HL-60 (cell line): Measurements from ENCODE around the gene SHC1.

Experiments used
- DNase-seq, 2 experiments: peaks; one replicate each; pipeline ENCODE4 v3.0.0-alpha.2; 2010 to 2020; ENCODE audit warnings: low read depth in 1 of 2, low spot score in 1 of 2
- H3K27ac ChIP-seq: fragments of 250-450 bp; sonication (Bioruptor Pico); replicated peaks from 2 replicates; pipeline ENCODE4 v1.5.1; 2020; ENCODE audit warnings: mild to moderate bottlenecking, moderate library complexity
- H3K27me3 ChIP-seq: fragments of 250-450 bp; sonication (Bioruptor Pico); 2 replicates; pipeline ENCODE4 v1.5.1; 2021; ENCODE audit warnings: mild to moderate bottlenecking, moderate library complexity; ENCODE audit not compliant: insufficient read depth, poor library complexity, severe bottlenecking
- H3K4me3 ChIP-seq: replicated peaks from 2 replicates; pipeline ENCODE4 v1.5.1; 2011; ENCODE audit warnings: mild to moderate bottlenecking, control low read depth, low read length; ENCODE audit not compliant: insufficient read depth
- GABPA ChIP-seq: IDR thresholded peaks from 2 replicates; pipeline ENCODE4 v1.6.1; 2012; ENCODE audit warnings: low read depth
- POLR2AphosphoS5 ChIP-seq: IDR thresholded peaks from 2 replicates; pipeline ENCODE4 v1.6.1; 2012; ENCODE audit warnings: low read depth
- SPI1 ChIP-seq: IDR thresholded peaks from 2 replicates; pipeline ENCODE4 v1.6.1; 2012; ENCODE audit warnings: low read depth, mild to moderate bottlenecking, borderline replicate concordance
- TF ChIP-seq, protein P1 (sequence below): IDR thresholded peaks from one replicate; pipeline ENCODE4 v1.5.1; 2011; ENCODE audit warnings: low read length, control low read depth, inconsistent platforms; ENCODE audit not compliant: insufficient read depth
- TF ChIP-seq, protein P2 (sequence below): IDR thresholded peaks from 2 replicates; pipeline ENCODE4 v1.6.1; 2012; ENCODE audit warnings: low read depth; ENCODE audit not compliant: insufficient replicate concordance

The SHC1 gene

DNA sequence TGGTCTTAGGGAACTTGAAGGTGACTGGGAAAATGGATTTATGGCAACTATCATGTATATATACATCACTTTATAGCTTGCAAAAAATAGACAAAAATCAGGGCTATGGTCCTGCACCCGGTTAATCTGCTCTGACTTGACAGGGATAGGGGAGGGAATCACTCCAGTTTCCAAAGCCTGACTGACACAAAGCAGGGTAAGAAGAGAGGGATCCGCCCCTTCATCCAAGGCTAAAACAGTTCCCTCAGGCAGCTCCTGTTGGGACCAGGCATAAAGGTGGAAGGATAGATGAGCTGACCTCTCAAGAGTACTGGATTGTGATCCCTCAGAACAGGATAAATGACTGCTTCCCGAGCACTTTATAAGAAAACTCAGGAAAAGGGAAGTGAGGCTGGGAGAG lies 16.0 kb downstream of the SHC1 start:
- 0 out of 2 replicates have a peak, but pooled peaks have one; percentile 16 for TF ChIP-seq SPI1
- TF ChIP-seq, protein P1, sequence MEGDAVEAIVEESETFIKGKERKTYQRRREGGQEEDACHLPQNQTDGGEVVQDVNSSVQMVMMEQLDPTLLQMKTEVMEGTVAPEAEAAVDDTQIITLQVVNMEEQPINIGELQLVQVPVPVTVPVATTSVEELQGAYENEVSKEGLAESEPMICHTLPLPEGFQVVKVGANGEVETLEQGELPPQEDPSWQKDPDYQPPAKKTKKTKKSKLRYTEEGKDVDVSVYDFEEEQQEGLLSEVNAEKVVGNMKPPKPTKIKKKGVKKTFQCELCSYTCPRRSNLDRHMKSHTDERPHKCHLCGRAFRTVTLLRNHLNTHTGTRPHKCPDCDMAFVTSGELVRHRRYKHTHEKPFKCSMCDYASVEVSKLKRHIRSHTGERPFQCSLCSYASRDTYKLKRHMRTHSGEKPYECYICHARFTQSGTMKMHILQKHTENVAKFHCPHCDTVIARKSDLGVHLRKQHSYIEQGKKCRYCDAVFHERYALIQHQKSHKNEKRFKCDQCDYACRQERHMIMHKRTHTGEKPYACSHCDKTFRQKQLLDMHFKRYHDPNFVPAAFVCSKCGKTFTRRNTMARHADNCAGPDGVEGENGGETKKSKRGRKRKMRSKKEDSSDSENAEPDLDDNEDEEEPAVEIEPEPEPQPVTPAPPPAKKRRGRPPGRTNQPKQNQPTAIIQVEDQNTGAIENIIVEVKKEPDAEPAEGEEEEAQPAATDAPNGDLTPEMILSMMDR: no peak
- no peak overlapping the region for H3K4me3 ChIP-seq
- no peaks in the 10 kb centered on the region for H3K27me3 ChIP-seq
- H3K27ac ChIP-seq: peak overlapping the region; percentile 78
- no peak for DNase-seq

DNA sequence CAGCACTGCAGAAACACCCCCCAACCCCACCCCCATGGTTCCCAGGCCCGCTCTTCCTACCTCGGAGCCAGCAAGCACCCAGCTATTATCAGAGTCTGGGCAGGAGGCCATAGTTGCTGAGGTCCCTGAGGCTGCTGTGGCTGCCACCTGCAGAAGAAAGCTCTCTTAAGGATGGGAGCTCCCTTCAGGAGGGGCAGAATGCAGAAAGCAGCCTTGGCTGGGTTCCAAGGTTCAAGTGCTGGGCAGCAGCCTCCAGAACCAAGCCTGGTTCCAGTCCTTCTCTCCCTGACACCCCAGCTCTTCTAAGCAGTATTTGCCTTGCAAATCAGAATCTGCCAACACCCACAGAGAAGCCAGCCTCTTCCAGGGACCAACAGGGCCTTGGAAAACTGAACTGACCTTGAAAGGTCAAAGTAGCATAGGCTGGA lies 16.9 kb downstream of the SHC1 start:
- no peaks in the 10 kb centered on the region for H3K27me3 ChIP-seq
- no peak overlapping the region for H3K27ac ChIP-seq
- DNase-seq: no peak
- no peak for TF ChIP-seq GABPA
- TF ChIP-seq, protein P1: no peak
- TF ChIP-seq, protein P2, sequence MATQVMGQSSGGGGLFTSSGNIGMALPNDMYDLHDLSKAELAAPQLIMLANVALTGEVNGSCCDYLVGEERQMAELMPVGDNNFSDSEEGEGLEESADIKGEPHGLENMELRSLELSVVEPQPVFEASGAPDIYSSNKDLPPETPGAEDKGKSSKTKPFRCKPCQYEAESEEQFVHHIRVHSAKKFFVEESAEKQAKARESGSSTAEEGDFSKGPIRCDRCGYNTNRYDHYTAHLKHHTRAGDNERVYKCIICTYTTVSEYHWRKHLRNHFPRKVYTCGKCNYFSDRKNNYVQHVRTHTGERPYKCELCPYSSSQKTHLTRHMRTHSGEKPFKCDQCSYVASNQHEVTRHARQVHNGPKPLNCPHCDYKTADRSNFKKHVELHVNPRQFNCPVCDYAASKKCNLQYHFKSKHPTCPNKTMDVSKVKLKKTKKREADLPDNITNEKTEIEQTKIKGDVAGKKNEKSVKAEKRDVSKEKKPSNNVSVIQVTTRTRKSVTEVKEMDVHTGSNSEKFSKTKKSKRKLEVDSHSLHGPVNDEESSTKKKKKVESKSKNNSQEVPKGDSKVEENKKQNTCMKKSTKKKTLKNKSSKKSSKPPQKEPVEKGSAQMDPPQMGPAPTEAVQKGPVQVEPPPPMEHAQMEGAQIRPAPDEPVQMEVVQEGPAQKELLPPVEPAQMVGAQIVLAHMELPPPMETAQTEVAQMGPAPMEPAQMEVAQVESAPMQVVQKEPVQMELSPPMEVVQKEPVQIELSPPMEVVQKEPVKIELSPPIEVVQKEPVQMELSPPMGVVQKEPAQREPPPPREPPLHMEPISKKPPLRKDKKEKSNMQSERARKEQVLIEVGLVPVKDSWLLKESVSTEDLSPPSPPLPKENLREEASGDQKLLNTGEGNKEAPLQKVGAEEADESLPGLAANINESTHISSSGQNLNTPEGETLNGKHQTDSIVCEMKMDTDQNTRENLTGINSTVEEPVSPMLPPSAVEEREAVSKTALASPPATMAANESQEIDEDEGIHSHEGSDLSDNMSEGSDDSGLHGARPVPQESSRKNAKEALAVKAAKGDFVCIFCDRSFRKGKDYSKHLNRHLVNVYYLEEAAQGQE: no peak
- H3K4me3 ChIP-seq: no peak overlapping the region

DNA sequence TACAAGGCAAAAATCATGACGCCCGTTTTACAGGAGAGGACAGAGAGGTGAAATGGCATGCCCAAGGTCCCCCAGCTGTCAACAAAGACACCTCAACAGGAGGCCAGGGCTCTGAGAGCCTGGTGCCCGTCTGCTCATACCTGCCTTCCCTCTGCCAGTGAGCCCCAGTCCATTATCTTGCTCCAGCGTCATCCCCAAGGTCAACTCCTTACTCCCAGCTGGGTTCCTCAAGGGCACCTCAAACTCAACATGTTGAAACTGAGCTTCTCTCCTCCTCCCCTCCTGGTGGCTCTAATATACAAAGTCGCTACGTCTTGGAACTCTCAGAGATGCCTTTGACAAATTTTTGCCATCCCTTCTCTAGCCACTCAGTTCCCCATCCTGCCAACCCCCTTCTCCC lies 17.9 kb downstream of the SHC1 start:
- DNase-seq: no peak
- Histone ChIP-seq H3K27ac (no peak overlapping the region), H3K4me3 (no peak overlapping the region), H3K27me3 (no peaks in the 10 kb centered on the region)
- TF ChIP-seq, protein P1: no peak
- TF ChIP-seq POLR2AphosphoS5 (no peak), SPI1 (no peak), GABPA (no peak)
- TF ChIP-seq, protein P2: no peak

DNA sequence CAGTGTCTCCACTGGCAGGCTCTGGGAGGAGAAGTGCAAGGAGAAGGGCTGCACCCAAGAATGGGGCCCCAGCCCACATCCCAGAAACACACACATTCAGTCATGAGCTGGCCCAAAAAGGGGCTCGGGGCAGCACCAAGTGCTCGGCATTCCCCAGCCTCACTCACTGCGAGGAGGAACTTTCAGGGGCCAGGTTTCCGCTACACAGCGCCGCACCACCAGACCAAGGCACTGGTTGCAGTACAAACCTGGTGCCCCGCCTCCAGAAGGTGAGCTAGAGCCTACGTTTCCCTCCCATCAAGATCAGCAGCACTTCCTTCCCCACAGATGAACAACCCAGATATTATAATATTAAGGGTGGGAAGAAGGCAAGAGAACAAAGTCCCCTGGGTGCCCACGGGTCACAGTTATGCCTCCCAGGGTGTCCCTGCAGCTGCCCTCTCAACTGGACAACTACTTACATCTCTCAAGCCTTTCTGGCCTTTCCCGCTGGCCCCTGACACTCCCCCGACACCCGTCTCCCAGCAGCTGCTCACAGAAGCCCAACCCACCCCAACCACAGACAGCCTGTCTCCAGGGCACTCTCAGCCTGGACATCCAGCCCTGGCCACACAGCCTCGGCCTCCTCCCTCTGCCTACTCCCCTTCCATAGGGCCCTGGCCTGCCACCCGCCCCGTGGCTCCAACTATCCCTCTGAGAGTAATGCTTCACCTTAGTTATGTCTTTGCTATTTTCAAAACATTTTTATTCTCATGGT lies 18.5 kb downstream of the SHC1 start:
- H3K27ac ChIP-seq: no peak overlapping the region
- no peak for DNase-seq
- H3K27me3 ChIP-seq: no peaks in the 10 kb centered on the region
- TF ChIP-seq GABPA (no peak), SPI1 (no peak), POLR2AphosphoS5 (no peak)
- TF ChIP-seq, protein P1: no peak
- TF ChIP-seq, protein P2: no peak
- H3K4me3 ChIP-seq: no peak overlapping the region
